Amniotic epithelial cell (primary cell): ENCODE results near the gene KCNH2.

Source experiments
- DNase-seq: peaks from one replicate; pipeline ENCODE4 v3.0.0-alpha.2; 2010; ENCODE audit warnings: low read depth

KCNH2 gene

GRCh38 chr7:150959739-150960734, 18.1 kb downstream of the KCNH2 start:
- peak; percentile 82 for DNase-seq

DNA sequence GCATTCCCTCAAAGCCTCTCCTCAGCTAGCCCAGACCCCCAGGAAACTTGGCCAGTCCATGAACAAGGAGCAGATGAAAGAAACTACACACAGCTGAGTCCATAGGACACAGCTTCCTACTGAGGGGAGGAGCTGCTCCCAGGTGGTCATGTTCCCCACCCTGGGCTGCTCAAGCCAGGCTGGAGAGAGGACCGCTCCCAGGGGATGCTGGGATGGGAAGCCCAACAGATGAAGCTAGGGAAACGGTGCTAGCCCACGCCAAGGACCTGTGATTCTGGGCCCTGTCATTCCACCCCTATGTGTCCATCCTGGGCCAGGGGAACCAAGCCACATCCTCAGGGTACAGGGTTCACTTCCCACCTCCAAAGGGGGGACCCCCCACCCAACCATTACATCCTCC, 19.0 kb downstream of the KCNH2 start:
- no peak for DNase-seq

- no peak for DNase-seq
Measured at GRCh38 chr7:150958597-150958996, 19.5 kb downstream of the KCNH2 start.

- DNase-seq: no peak
Measured at GRCh38 chr7:150958062-150958552, 20.0 kb downstream of the KCNH2 start.

DNA sequence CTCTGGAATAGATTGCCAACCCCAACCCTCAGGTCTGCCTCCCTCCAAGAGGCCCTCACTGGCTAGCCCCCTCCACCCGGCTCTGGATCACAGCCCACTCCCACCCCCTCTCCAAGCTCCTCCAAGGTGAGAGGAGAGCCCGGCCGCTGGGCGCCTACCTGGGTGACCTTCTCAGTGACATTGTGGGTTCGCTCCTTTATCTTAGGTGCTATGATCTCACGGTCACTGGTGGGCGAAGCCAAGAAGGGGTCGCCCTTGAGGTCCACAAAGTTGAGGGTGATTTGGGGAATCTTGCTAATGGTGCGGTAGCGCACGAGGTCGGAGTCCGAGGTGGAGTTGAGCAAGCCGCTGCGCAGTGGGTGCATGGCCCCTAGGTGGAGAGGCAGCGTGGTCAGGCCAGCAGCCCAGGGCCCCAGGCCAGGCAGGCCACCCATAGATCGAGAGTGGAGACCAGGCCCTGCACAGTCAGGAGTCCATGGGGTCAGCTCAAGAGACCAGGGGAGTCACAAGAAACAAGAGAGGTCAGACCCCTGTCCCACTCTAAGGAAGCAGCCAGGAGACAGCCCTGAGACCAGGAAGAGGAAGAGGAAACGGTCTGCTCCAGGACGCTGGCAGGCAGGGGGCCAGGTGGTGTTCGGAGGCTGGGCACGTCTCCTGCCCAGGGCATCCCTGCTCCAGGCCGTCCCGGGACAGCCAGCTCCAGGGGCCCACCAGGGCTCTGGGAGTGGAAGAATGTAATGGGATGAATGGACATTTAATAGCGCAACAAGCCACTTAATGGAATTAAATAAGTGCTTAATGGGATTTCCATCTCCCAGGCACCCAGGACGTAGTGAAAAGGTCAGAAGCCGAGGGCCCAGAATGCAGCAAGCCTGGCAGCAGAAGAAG, 20.7 kb downstream of the KCNH2 start:
- no peak for DNase-seq

DNA sequence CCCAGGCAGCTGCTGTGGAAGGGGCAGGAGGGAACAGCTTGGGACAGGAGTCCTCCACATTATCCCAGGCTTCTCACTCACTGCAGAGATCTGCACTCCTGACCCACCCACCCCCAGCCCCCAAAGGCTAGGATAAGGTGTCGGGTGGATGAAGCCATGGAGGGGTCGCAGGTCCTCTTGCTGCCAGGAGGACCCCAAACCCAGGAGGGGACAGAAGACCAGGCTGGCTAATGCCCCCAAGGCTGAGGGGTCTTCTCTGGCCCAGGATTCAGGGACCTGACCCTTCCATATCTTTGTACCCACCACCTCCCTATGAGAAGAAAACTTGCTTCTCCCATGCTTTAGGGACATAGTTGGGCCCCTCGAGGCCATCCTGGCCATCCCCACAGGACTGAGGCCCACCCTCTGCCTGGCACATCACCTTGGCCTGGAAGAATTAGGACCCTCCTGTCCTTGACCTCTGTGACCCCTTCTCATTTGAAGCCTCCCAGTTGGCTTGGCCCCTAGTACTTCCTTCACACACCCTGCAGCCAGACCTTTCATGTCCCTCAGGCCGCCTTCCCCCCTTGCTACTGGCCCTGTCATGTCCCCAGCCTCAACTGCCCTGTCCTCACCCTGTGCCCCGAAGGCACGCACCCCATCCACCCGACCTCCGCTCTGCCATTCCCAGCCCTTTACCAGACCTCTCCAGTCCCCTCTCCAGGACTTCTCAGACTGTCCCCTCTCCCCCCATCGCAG, 21.6 kb downstream of the KCNH2 start:
- DNase-seq: no peak

- DNase-seq: peak; percentile 62
Measured at GRCh38 chr7:150955519-150956394, 22.4 kb downstream of the KCNH2 start.

GRCh38 chr7:150954986-150955518, 23.1 kb downstream of the KCNH2 start:
- no peak for DNase-seq

DNA sequence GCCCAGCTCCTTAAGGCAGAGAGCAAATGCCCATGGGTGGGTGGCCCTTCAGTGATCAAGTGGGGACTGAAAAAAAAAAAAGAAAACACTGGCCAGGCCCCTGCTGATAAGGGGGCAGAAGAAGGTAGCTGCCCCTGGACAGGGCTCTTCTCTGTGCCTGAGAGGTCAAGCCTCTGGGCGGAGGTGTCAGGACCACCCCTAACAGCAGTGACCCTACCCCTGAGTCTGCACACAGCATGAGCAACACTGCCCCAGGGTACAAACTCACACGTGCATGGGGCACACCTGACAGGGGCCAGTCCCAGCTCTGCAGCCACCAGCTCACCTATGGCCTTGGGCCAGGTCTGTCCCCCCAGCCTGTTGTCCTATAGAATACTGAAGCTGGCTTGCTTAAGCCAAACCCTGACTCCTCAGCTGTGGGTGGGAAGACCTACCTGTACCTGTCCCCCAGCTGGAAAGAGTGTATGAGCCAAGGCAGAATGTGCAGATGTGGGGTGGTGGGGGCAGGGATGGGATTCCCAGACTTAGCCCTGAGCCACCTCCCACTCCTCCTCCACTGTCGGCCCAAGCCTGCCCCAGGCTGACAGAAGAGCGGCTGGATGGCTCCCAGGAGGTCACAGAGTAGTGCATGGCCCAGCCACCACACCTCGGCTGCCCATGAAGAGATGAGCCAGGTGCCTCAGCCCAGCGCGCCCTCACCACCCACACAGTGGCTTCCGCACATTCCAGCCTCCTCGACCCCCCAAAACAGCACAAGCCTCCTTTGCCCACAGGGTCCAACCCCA, 23.7 kb downstream of the KCNH2 start:
- no peak for DNase-seq

- DNase-seq: no peak
Measured at GRCh38 chr7:150953061-150953997, 24.8 kb downstream of the KCNH2 start.

DNA sequence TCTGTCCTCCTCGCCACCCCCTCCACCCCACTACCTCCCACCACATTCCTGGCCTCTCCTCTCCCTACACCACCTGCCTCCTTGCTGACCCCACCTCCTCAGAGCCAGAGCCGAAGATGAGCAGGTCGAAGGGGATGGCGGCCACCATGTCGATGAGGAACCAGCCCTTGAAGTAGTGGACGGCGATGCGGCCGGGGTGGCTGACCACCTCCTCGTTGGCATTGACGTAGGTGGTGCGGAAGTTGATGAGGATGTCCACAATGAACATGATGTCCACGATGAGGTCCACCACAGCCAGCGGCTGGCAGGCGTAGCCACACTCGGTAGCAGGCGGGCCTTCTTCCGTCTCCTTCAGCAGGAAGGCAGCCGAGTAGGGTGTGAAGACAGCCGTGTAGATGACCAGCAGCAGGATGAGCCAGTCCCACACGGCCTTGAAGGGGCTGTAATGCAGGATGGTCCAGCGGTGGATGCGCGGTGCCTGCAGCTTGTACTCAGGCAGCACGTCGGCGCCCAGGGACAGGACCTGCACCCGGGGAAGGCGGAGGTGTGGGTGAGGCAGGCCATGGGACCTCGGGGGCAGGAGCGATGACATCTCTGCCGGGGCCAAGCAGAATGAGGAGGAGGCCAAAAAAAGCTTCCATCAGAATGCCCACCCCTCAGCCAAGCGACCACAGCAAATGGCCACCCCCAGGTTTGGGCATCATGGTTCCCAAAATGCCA, 25.6 kb downstream of the KCNH2 start:
- no peak for DNase-seq

DNA sequence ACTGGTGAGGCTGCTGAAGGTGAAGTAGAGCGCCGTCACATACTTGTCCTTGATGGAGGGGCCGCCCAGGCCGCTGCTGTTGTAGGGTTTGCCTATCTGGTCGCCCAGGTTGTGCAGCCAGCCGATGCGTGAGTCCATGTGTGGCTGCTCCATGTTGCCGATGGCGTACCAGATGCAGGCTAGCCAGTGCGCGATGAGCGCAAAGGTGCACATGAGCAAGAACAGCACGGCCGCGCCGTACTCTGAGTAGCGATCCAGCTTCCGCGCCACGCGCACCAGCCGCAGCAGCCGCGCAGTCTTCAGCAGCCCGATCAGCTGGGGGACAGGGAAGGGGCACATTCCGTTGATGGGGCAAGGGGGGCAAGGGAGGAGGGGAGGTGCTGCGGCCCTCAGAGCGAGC, 26.6 kb downstream of the KCNH2 start:
- no peak for DNase-seq

- no peak for DNase-seq
Measured at GRCh38 chr7:150951181-150951520, 27.0 kb downstream of the KCNH2 start.

DNA sequence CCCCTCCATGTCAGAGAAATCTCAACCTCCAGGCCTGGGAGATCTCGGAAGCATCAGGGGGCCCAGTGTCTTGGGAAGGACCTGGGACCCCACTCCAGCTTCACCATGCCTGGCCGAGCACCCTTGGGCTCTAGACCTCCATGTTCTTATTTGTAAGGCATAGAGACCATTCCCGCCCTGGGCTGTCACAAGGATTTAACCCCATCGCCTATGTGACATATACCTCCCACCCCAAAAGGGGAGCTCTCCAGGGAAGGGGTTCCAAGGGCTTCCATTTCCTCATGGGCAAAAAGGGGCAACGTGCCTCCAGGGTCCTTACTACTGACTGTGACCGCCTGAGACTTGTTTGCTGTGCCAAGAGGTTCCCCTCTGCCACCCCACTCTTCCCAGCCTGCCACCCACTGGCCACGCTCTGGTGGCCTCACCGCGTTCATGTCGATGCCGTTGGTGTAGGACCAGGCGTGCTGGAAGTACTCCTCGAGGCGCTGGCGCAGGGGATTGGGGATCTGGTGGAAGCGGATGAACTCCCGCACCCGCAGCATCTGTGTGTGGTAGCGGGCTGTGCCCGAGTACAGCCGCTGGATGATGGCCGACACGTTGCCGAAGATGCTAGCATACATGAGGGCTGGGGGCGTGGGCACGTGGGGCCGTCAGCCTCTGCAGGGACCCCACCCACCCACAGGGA, 27.5 kb downstream of the KCNH2 start:
- DNase-seq: no peak

DNA sequence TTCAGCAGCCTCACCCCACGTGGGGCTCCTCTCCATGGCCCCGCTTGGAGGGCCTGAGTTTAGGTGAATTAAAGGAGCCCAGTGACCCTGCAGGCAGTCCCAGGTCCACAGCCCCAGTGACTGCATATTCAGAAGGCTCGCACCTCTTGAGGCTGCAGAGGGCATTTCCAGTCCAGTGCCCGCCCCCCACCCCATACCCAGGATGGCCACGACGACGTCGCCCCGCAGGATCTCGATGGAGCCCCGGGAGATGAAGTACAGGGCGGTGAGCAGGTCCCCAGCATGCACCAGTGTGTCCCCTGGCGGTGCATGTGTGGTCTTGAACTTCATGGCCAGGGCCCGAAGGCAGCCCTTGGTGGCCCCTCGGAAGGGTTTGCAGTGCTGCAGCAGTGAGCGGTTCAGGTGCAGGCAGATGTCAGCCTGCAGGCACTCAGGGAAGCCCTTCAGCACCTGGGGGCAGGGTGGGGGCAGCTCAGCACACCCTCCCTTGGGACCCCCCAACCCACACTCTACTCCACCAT, 28.1 kb downstream of the KCNH2 start:
- DNase-seq: no peak

- DNase-seq: no peak
Measured at GRCh38 chr7:150949564-150949963, 28.6 kb downstream of the KCNH2 start.

GRCh38 chr7:150948791-150949251, 29.3 kb downstream of the KCNH2 start:
- no peak for DNase-seq
